Mucosa of stomach (tissue), 1 donor: Measurements from ENCODE around the gene DCAF8.

Experiments
- H3K27me3 ChIP-seq: one replicate; pipeline ENCODE4 v1.7.0; 2013; ENCODE audit warnings: mild to moderate bottlenecking, low read length; ENCODE audit not compliant: control insufficient read depth, insufficient read depth
- H3K36me3 ChIP-seq: one replicate; pipeline ENCODE4 v1.7.0; 2013; ENCODE audit warnings: low read length; ENCODE audit not compliant: control insufficient read depth, insufficient read depth
- H3K4me1 ChIP-seq: one replicate; pipeline ENCODE4 v1.7.0; 2013; ENCODE audit warnings: mild to moderate bottlenecking, low read length; ENCODE audit not compliant: control insufficient read depth, insufficient read depth
- H3K4me3 ChIP-seq: one replicate; pipeline ENCODE4 v1.7.0; 2013; ENCODE audit warnings: low read length
- H3K9ac ChIP-seq: one replicate; pipeline ENCODE4 v1.7.0; 2013; ENCODE audit warnings: mild to moderate bottlenecking, low read length, moderate library complexity
- H3K9me3 ChIP-seq: one replicate; pipeline ENCODE4 v1.7.0; 2013; ENCODE audit warnings: mild to moderate bottlenecking, low read length, moderate library complexity; ENCODE audit not compliant: control insufficient read depth
- donor health status: Pancreatic carcinoma.

Gene DCAF8

GRCh38 chr1:160169553-160170399 is 92.6 kb downstream of the DCAF8 start:
- Histone ChIP-seq H3K4me3 (no peak overlapping the region), H3K27me3 (no peaks in the 10 kb centered on the region), H3K9me3 (no peaks in the 10 kb centered on the region), H3K36me3 (no peaks in the 10 kb centered on the region), H3K4me1 (no peaks in the 10 kb centered on the region), H3K9ac (no peak overlapping the region)

- Histone ChIP-seq H3K36me3 (no peaks in the 10 kb centered on the region), H3K27me3 (no peaks in the 10 kb centered on the region), H3K9me3 (no peaks in the 10 kb centered on the region), H3K4me3 (no peak overlapping the region), H3K9ac (no peak overlapping the region), H3K4me1 (no peaks in the 10 kb centered on the region)
Observed at GRCh38 chr1:160168609-160169369, 93.6 kb downstream of the DCAF8 start.

- no peaks in the 10 kb centered on the region for H3K27me3 ChIP-seq
- H3K9ac ChIP-seq: no peak overlapping the region
Observed at GRCh38 chr1:160168016-160168415, 94.3 kb downstream of the DCAF8 start.

GRCh38 chr1:160167580-160167979 is 94.8 kb downstream of the DCAF8 start:
- no peak overlapping the region for H3K9ac ChIP-seq
- H3K9me3 ChIP-seq: no peaks in the 10 kb centered on the region
- H3K36me3 ChIP-seq: no peaks in the 10 kb centered on the region
- H3K4me3 ChIP-seq: no peak overlapping the region
- H3K4me1 ChIP-seq: no peaks in the 10 kb centered on the region
- no peaks in the 10 kb centered on the region for H3K27me3 ChIP-seq

More at GRCh38 chr1:160168016-160168415, 94.3 kb downstream of the DCAF8 start:
- H3K4me1 ChIP-seq: no peaks in the 10 kb centered on the region
- H3K36me3 ChIP-seq: no peaks in the 10 kb centered on the region
- H3K9me3 ChIP-seq: no peaks in the 10 kb centered on the region
- H3K4me3 ChIP-seq: no peak overlapping the region

GRCh38 chr1:160167056-160167455 is 95.3 kb downstream of the DCAF8 start:
- no peaks in the 10 kb centered on the region for H3K9me3 ChIP-seq
- H3K4me3 ChIP-seq: no peak overlapping the region
- H3K4me1 ChIP-seq: no peaks in the 10 kb centered on the region
- no peaks in the 10 kb centered on the region for H3K36me3 ChIP-seq
- H3K9ac ChIP-seq: no peak overlapping the region
- no peaks in the 10 kb centered on the region for H3K27me3 ChIP-seq

GRCh38 chr1:160166166-160166868 is 96.0 kb downstream of the DCAF8 start:
- Histone ChIP-seq H3K9ac (no peak overlapping the region), H3K4me3 (no peak overlapping the region), H3K36me3 (no peaks in the 10 kb centered on the region)

More at GRCh38 chr1:160166166-160166868, 96.0 kb downstream of the DCAF8 start:
- Histone ChIP-seq H3K4me1 (no peaks in the 10 kb centered on the region), H3K27me3 (no peaks in the 10 kb centered on the region), H3K9me3 (no peaks in the 10 kb centered on the region)
